ENCODE results near the gene ST13. TPM values are rescaled to one million over a fixed set of nuclear protein-coding genes. Genes with fewer than 3 reads are reported as not detected.

ST13 gene
- total and polyA plus RNA-seq, 4 donors, result 82.3 to 112 (median 91.1) TPM

DNA sequence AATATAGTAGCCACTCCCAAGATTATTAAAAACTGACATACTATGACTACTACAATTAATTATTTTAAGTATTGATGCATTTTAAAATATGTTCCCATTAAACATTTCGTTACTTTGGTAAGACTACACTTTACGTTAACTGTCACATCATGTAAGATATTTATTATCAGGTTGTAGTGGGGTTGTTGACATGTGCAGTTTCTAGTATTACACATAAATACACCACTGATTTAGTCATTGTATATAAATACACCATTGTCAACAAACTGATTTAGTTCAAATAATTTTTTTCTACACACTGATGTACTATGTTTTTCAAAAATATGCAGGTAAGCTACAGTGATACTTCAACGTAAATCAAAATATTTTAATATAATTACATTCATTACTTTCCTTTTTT is 11.5 kb downstream of the ST13 start:
- Histone ChIP-seq H3K36me3 (ENCODE audit: control insufficient read depth in 4 of 4, insufficient read depth in 3 of 4, low read depth in 1 of 4, low read length in 3 of 4) (peaks cover 8 to 61% (median 47%) of the 10 kb centered on the region in 4 donors), H3K4me3 (ENCODE audit: low read depth in 1 of 3, low read length in 3 of 3) (no peak overlapping the region), H3K27me3 (ENCODE audit: control insufficient read depth in 4 of 4, insufficient read depth in 4 of 4, low read length in 3 of 4) (no peaks in the 10 kb centered on the region), H3K4me1 (ENCODE audit: control insufficient read depth in 4 of 4, insufficient read depth in 4 of 4, low read length in 3 of 4) (no peaks in the 10 kb centered on the region), H3K27ac (ENCODE audit: low read depth in 1 of 2, low read length in 2 of 2) (no peak overlapping the region), H3K9ac (ENCODE audit: low read depth in 1 of 2, low read length in 2 of 2) (no peak overlapping the region), H3K9me3 (ENCODE audit: control insufficient read depth in 4 of 4, low read length in 3 of 4) (no peaks in the 10 kb centered on the region)
- no peak for DNase-seq (ENCODE audit: low spot score)
- WGBS, result 96% methylated on average over 3 of the region's 3 CpGs
- TF ChIP-seq, protein P1, sequence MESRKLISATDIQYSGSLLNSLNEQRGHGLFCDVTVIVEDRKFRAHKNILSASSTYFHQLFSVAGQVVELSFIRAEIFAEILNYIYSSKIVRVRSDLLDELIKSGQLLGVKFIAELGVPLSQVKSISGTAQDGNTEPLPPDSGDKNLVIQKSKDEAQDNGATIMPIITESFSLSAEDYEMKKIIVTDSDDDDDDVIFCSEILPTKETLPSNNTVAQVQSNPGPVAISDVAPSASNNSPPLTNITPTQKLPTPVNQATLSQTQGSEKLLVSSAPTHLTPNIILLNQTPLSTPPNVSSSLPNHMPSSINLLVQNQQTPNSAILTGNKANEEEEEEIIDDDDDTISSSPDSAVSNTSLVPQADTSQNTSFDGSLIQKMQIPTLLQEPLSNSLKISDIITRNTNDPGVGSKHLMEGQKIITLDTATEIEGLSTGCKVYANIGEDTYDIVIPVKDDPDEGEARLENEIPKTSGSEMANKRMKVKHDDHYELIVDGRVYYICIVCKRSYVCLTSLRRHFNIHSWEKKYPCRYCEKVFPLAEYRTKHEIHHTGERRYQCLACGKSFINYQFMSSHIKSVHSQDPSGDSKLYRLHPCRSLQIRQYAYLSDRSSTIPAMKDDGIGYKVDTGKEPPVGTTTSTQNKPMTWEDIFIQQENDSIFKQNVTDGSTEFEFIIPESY (IDR thresholded peaks at IDR 0.05), result no peak
- TF ChIP-seq, protein P2, sequence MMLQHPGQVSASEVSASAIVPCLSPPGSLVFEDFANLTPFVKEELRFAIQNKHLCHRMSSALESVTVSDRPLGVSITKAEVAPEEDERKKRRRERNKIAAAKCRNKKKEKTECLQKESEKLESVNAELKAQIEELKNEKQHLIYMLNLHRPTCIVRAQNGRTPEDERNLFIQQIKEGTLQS (IDR thresholded peaks at IDR 0.05), result no peak
- no peak for TF ChIP-seq RXRA (IDR thresholded peaks at IDR 0.05)
- TF ChIP-seq JUND (IDR thresholded peaks at IDR 0.05), result no peak
- no peak for TF ChIP-seq TAF1 (conservative IDR thresholded peaks at IDR 0.05)
- TF ChIP-seq, protein P3, sequence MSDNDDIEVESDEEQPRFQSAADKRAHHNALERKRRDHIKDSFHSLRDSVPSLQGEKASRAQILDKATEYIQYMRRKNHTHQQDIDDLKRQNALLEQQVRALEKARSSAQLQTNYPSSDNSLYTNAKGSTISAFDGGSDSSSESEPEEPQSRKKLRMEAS (IDR thresholded peaks at IDR 0.05), result no peak
- TF ChIP-seq HNF4G (IDR thresholded peaks at IDR 0.05), result no peak
- TF ChIP-seq GABPA (IDR thresholded peaks at IDR 0.05 in 1 of 2, conservative IDR thresholded peaks at IDR 0.05 in 1 of 2), result no peak
- no peak for TF ChIP-seq FOXA2 (IDR thresholded peaks at IDR 0.05)
- no peak for TF ChIP-seq FOXA1 (IDR thresholded peaks at IDR 0.05)
- TF ChIP-seq RAD21 (IDR thresholded peaks at IDR 0.05), result no peak
- TF ChIP-seq EGR1 (IDR thresholded peaks at IDR 0.05; ENCODE audit: low read depth in 2 of 2), result no peak
- TF ChIP-seq SP1 (IDR thresholded peaks at IDR 0.05), result no peak
- TF ChIP-seq, protein P4, sequence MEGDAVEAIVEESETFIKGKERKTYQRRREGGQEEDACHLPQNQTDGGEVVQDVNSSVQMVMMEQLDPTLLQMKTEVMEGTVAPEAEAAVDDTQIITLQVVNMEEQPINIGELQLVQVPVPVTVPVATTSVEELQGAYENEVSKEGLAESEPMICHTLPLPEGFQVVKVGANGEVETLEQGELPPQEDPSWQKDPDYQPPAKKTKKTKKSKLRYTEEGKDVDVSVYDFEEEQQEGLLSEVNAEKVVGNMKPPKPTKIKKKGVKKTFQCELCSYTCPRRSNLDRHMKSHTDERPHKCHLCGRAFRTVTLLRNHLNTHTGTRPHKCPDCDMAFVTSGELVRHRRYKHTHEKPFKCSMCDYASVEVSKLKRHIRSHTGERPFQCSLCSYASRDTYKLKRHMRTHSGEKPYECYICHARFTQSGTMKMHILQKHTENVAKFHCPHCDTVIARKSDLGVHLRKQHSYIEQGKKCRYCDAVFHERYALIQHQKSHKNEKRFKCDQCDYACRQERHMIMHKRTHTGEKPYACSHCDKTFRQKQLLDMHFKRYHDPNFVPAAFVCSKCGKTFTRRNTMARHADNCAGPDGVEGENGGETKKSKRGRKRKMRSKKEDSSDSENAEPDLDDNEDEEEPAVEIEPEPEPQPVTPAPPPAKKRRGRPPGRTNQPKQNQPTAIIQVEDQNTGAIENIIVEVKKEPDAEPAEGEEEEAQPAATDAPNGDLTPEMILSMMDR (IDR thresholded peaks at IDR 0.05; ENCODE audit: low read depth, low read length, missing input control), result no peak
- TF ChIP-seq, protein P5, sequence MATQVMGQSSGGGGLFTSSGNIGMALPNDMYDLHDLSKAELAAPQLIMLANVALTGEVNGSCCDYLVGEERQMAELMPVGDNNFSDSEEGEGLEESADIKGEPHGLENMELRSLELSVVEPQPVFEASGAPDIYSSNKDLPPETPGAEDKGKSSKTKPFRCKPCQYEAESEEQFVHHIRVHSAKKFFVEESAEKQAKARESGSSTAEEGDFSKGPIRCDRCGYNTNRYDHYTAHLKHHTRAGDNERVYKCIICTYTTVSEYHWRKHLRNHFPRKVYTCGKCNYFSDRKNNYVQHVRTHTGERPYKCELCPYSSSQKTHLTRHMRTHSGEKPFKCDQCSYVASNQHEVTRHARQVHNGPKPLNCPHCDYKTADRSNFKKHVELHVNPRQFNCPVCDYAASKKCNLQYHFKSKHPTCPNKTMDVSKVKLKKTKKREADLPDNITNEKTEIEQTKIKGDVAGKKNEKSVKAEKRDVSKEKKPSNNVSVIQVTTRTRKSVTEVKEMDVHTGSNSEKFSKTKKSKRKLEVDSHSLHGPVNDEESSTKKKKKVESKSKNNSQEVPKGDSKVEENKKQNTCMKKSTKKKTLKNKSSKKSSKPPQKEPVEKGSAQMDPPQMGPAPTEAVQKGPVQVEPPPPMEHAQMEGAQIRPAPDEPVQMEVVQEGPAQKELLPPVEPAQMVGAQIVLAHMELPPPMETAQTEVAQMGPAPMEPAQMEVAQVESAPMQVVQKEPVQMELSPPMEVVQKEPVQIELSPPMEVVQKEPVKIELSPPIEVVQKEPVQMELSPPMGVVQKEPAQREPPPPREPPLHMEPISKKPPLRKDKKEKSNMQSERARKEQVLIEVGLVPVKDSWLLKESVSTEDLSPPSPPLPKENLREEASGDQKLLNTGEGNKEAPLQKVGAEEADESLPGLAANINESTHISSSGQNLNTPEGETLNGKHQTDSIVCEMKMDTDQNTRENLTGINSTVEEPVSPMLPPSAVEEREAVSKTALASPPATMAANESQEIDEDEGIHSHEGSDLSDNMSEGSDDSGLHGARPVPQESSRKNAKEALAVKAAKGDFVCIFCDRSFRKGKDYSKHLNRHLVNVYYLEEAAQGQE (IDR thresholded peaks at IDR 0.05), result no peak
- TF ChIP-seq YY1 (IDR thresholded peaks at IDR 0.05), result no peak
- no peak for TF ChIP-seq HNF4A (conservative IDR thresholded peaks at IDR 0.05)
- no peak for TF ChIP-seq NR2F2 (IDR thresholded peaks at IDR 0.05)
